SK-N-SH treated with all-trans-retinoic acid at 6 μM for 48 hours (cell line): Measurements from ENCODE around the gene SERTAD1.

Source experiments
- ATAC-seq: fragments of 200-7000 bp; cut with Tn5 transposase; 3 replicates; pipeline ENCODE4 v1.9.1; 2020; ENCODE audit warnings: mild to moderate bottlenecking, moderate library complexity
- ARNTL ChIP-seq: fragments of 450-650 bp; formaldehyde crosslinking; IDR thresholded peaks from 2 replicates; pipeline ENCODE4 v1.5.0; 2020; ENCODE audit warnings: low read depth, mild to moderate bottlenecking, moderate library complexity, borderline replicate concordance
- BACH2 ChIP-seq: fragments of 250-450 bp; sonication (Bioruptor Pico); IDR thresholded peaks from 2 replicates; pipeline ENCODE4 v1.9.0; 2021; ENCODE audit warnings: mild to moderate bottlenecking, borderline replicate concordance
- CREB5 ChIP-seq: fragments of 250-450 bp; sonication (Bioruptor Pico); IDR thresholded peaks from 2 replicates; pipeline ENCODE4 v1.5.1; 2020; ENCODE audit warnings: low read depth, mild to moderate bottlenecking, moderate library complexity
- CSDC2 ChIP-seq: fragments of 250-450 bp; sonication (Bioruptor Pico); IDR thresholded peaks from 2 replicates; pipeline ENCODE4 v1.5.0; 2020; ENCODE audit warnings: mild to moderate bottlenecking, moderate library complexity
- CSRNP3 ChIP-seq: fragments of 250-450 bp; sonication (Bioruptor Pico); IDR thresholded peaks from 2 replicates; pipeline ENCODE4 v1.5.1; 2021; ENCODE audit warnings: mild to moderate bottlenecking, moderate library complexity
- ESRRG ChIP-seq: fragments of 250-450 bp; sonication (Bioruptor Pico); IDR thresholded peaks from 2 replicates; pipeline ENCODE4 v1.6.1; 2021; ENCODE audit warnings: mild to moderate bottlenecking
- GLIS3 ChIP-seq: fragments of 250-450 bp; sonication (Bioruptor Pico); IDR thresholded peaks from 2 replicates; pipeline ENCODE4 v1.5.0; 2020; ENCODE audit warnings: mild to moderate bottlenecking, moderate library complexity
- ISL1 ChIP-seq: fragments of 250-450 bp; sonication (Bioruptor Pico); IDR thresholded peaks from 2 replicates; pipeline ENCODE4 v2.1.2; 2022; ENCODE audit warnings: mild to moderate bottlenecking, moderate library complexity
- OSR1 ChIP-seq: fragments of 250-450 bp; sonication (Bioruptor Pico); IDR thresholded peaks from 2 replicates; pipeline ENCODE4 v1.8.0; 2022; ENCODE audit warnings: moderate library complexity, mild to moderate bottlenecking, inconsistent platforms
- PATZ1 ChIP-seq: fragments of 250-450 bp; sonication (Bioruptor Pico); IDR thresholded peaks from 2 replicates; pipeline ENCODE4 v1.8.0; 2020; ENCODE audit warnings: mild to moderate bottlenecking, moderate library complexity, borderline replicate concordance
- POU6F1 ChIP-seq: fragments of 250-450 bp; sonication (Bioruptor Pico); IDR thresholded peaks from 2 replicates; pipeline ENCODE4 v1.8.0; 2021; ENCODE audit warnings: low read depth, mild to moderate bottlenecking, moderate library complexity, borderline replicate concordance
- PPARA ChIP-seq: fragments of 250-450 bp; sonication (Bioruptor Pico); IDR thresholded peaks from 2 replicates; pipeline ENCODE4 v1.5.0; 2020; ENCODE audit warnings: mild to moderate bottlenecking, borderline replicate concordance
- RARB ChIP-seq: fragments of 250-450 bp; sonication (Bioruptor Pico); IDR thresholded peaks from 2 replicates; pipeline ENCODE4 v1.8.0; 2021; ENCODE audit warnings: mild to moderate bottlenecking, moderate library complexity
- SNAI2 ChIP-seq: fragments of 250-450 bp; sonication (Bioruptor Pico); IDR thresholded peaks from 2 replicates; pipeline ENCODE4 v1.5.0; 2020; ENCODE audit warnings: mild to moderate bottlenecking, moderate library complexity
- TCF4 ChIP-seq: fragments of 250-450 bp; sonication (Bioruptor Pico); IDR thresholded peaks from 2 replicates; pipeline ENCODE4 v1.8.0; 2021; ENCODE audit warnings: mild to moderate bottlenecking, moderate library complexity, borderline replicate concordance
- TOX ChIP-seq: fragments of 250-450 bp; sonication (Bioruptor Pico); IDR thresholded peaks from 2 replicates; pipeline ENCODE4 v1.8.0; 2021; ENCODE audit warnings: mild to moderate bottlenecking, moderate library complexity, borderline replicate concordance
- TSHZ2 ChIP-seq: fragments of 250-450 bp; sonication (Bioruptor Pico); IDR thresholded peaks from 2 replicates; pipeline ENCODE4 v1.5.0; 2020; ENCODE audit warnings: mild to moderate bottlenecking, moderate library complexity
- ZC3H10 ChIP-seq: fragments of 250-450 bp; sonication (Bioruptor Pico); IDR thresholded peaks from 2 replicates; pipeline ENCODE4 v1.5.1; 2021; ENCODE audit warnings: mild to moderate bottlenecking, moderate library complexity
- ZFP3 ChIP-seq: fragments of 250-450 bp; sonication (Bioruptor Pico); IDR thresholded peaks from 2 replicates; pipeline ENCODE4 v1.5.0; 2020; ENCODE audit warnings: mild to moderate bottlenecking, moderate library complexity
- ZNF565 ChIP-seq: fragments of 450-650 bp; formaldehyde crosslinking; conservative IDR thresholded peaks from 2 replicates; pipeline ENCODE4 v1.5.0; 2020; ENCODE audit warnings: low read depth, mild to moderate bottlenecking, moderate library complexity
- ZNF70 ChIP-seq: fragments of 450-650 bp; formaldehyde crosslinking; IDR thresholded peaks from 2 replicates; pipeline ENCODE4 v1.5.0; 2020; ENCODE audit warnings: mild to moderate bottlenecking, moderate library complexity
- ZNF8 ChIP-seq: fragments of 450-650 bp; formaldehyde crosslinking; IDR thresholded peaks from 2 replicates; pipeline ENCODE4 v1.5.0; 2020; ENCODE audit warnings: mild to moderate bottlenecking, moderate library complexity

Gene SERTAD1

GRCh38 chr19:40396886-40397567, 28.8 kb downstream of the SERTAD1 start (continued):
- TF ChIP-seq ARNTL (CRISPR knock-in tag) (no peak), ZNF565 (CRISPR knock-in tag) (no peak), SNAI2 (CRISPR knock-in tag) (no peak), ZFP3 (CRISPR knock-in tag) (no peak), TCF4 (CRISPR knock-in tag) (no peak)
- TF ChIP-seq, all 23 proteins: peak for 0

- ATAC-seq, result no peak
- no peak for TF ChIP-seq ARNTL (CRISPR knock-in tag)
- TF ChIP-seq POU6F1, result no peak
- TF ChIP-seq ESRRG (CRISPR knock-in tag), result no peak
- no peak for TF ChIP-seq CREB5
- TF ChIP-seq ISL1 (CRISPR knock-in tag), result no peak
- no peak for TF ChIP-seq PATZ1
- TF ChIP-seq TCF4 (CRISPR knock-in tag), result no peak
- no peak for TF ChIP-seq ZNF70 (CRISPR knock-in tag)
- no peak for TF ChIP-seq ZC3H10 (CRISPR knock-in tag)
- TF ChIP-seq OSR1 (CRISPR knock-in tag), result no peak
Measured at GRCh38 chr19:40395956-40396355, 29.8 kb downstream of the SERTAD1 start.

GRCh38 chr19:40394816-40395210, 31.0 kb downstream of the SERTAD1 start:
- no peak for TF ChIP-seq SNAI2 (CRISPR knock-in tag)
- no peak for TF ChIP-seq ZC3H10 (CRISPR knock-in tag)
- no peak for TF ChIP-seq ZFP3 (CRISPR knock-in tag)
- no peak for TF ChIP-seq PATZ1
- TF ChIP-seq ISL1 (CRISPR knock-in tag), result no peak
- TF ChIP-seq ESRRG (CRISPR knock-in tag), result no peak
- TF ChIP-seq ZNF70 (CRISPR knock-in tag), result no peak
- TF ChIP-seq PPARA (CRISPR knock-in tag), result no peak
- no peak for TF ChIP-seq ZNF8
- TF ChIP-seq CSRNP3 (CRISPR knock-in tag), result no peak
- TF ChIP-seq GLIS3 (CRISPR knock-in tag), result no peak
- no peak for TF ChIP-seq CSDC2 (CRISPR knock-in tag)
- TF ChIP-seq OSR1 (CRISPR knock-in tag), result no peak
- no peak for TF ChIP-seq RARB (CRISPR knock-in tag)
- no peak for TF ChIP-seq TOX (CRISPR knock-in tag)
- no peak for TF ChIP-seq ZNF565 (CRISPR knock-in tag)
- TF ChIP-seq TSHZ2, result no peak
- TF ChIP-seq BACH2 (CRISPR knock-in tag), result no peak
- no peak for TF ChIP-seq CREB5
- ATAC-seq, result no peak
